ENCODE measurements around the gene ZNF691.

GRCh38 chr1:42852608-42852980, 6.2 kb downstream of the ZNF691 start:
- TF ChIP-seq, protein P1, sequence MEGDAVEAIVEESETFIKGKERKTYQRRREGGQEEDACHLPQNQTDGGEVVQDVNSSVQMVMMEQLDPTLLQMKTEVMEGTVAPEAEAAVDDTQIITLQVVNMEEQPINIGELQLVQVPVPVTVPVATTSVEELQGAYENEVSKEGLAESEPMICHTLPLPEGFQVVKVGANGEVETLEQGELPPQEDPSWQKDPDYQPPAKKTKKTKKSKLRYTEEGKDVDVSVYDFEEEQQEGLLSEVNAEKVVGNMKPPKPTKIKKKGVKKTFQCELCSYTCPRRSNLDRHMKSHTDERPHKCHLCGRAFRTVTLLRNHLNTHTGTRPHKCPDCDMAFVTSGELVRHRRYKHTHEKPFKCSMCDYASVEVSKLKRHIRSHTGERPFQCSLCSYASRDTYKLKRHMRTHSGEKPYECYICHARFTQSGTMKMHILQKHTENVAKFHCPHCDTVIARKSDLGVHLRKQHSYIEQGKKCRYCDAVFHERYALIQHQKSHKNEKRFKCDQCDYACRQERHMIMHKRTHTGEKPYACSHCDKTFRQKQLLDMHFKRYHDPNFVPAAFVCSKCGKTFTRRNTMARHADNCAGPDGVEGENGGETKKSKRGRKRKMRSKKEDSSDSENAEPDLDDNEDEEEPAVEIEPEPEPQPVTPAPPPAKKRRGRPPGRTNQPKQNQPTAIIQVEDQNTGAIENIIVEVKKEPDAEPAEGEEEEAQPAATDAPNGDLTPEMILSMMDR (IDR thresholded peaks at IDR 0.05; ENCODE audit: insufficient read depth, low read length, poor library complexity, severe bottlenecking), result no peak
- no peak for TF ChIP-seq EZH2phosphoT487 (conservative IDR thresholded peaks at IDR 0.05; ENCODE audit: low read length)
